HFFc6 (cell line): ENCODE data around the gene PSMB10. TPM values are rescaled to one million over a fixed set of nuclear protein-coding genes. Genes with fewer than 3 reads are reported as not detected.

Source experiments
- DNase-seq: peaks from one replicate; pipeline ENCODE4 v3.0.0-alpha.2; 2018
- H3K27ac Mint-ChIP-seq: 2 replicates; pipeline ENCODE4 v1.8.0; 2020; ENCODE audit warnings: mild to moderate bottlenecking, mixed read lengths
- H3K27me3 Mint-ChIP-seq: 2 replicates; pipeline ENCODE4 v1.8.0; 2021; ENCODE audit warnings: mild to moderate bottlenecking, moderate library complexity, mixed read lengths; ENCODE audit not compliant: insufficient read depth
- H3K36me3 Mint-ChIP-seq: 2 replicates; pipeline ENCODE4 v1.8.0; 2021; ENCODE audit warnings: low read depth, mixed read lengths
- H3K4me1 Mint-ChIP-seq: 2 replicates; pipeline ENCODE4 v1.8.0; 2020; ENCODE audit warnings: low read depth, mixed read lengths
- H3K4me3 Mint-ChIP-seq: 2 replicates; pipeline ENCODE4 v1.8.0; 2020; ENCODE audit warnings: mild to moderate bottlenecking, moderate library complexity, mixed read lengths
- H3K9me3 Mint-ChIP-seq: 2 replicates; pipeline ENCODE4 v1.8.0; 2020; ENCODE audit warnings: mild to moderate bottlenecking, mixed read lengths
- total RNA-seq, 6 experiments: library from RNA; stranded (reverse); fragmentation: NEBNext Ultra II Directional; extraction: Animal tissue kit (Norgen Biotek cat#: 25700); gene quantifications; 2 replicates in 1 of 6; 3 replicates in 5 of 6; pipeline ENCODE4 v1.2.3, GENCODE V29; 2021
- TF ChIP-seq, protein P1 (sequence below): fragments of 200-600 bp; sonication (generic); IDR thresholded peaks from 2 replicates; pipeline ENCODE4 v1.5.0; 2021; ENCODE audit warnings: antibody characterized with exemption, mild to moderate bottlenecking

PSMB10 gene
- total RNA-seq, 6 experiments from 2014 or later = 36.3 to 49.7 (median 40.0) TPM

DNA sequence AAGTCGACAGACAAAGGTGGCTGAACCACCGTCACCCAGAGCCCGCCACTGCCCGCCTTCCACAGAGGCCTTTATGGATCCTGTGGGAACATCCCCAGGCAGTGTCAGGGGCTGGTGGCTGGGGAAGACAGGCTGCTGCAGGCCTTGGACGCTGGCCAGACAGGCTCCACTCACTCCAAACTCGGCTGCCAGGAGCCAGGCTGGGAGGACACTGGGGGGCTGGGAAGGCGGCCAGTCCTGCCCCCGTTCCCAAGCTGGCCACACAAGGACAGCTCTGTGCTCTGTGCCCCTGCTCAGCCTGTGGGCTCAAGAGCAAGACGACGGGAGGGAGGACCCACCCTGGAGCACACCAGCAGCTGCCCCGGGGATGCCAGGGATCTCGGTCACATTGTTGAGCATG lies 14.8 kb upstream of the PSMB10 start:
- H3K27ac Mint-ChIP-seq = no peak overlapping the region
- H3K9me3 Mint-ChIP-seq = no peaks in the 10 kb centered on the region
- peaks cover 25% of the 10 kb centered on the region for H3K36me3 Mint-ChIP-seq
- no peak for DNase-seq
- TF ChIP-seq, protein P1, sequence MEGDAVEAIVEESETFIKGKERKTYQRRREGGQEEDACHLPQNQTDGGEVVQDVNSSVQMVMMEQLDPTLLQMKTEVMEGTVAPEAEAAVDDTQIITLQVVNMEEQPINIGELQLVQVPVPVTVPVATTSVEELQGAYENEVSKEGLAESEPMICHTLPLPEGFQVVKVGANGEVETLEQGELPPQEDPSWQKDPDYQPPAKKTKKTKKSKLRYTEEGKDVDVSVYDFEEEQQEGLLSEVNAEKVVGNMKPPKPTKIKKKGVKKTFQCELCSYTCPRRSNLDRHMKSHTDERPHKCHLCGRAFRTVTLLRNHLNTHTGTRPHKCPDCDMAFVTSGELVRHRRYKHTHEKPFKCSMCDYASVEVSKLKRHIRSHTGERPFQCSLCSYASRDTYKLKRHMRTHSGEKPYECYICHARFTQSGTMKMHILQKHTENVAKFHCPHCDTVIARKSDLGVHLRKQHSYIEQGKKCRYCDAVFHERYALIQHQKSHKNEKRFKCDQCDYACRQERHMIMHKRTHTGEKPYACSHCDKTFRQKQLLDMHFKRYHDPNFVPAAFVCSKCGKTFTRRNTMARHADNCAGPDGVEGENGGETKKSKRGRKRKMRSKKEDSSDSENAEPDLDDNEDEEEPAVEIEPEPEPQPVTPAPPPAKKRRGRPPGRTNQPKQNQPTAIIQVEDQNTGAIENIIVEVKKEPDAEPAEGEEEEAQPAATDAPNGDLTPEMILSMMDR = no peak
- no peaks in the 10 kb centered on the region for H3K4me1 Mint-ChIP-seq
- no peak overlapping the region for H3K4me3 Mint-ChIP-seq
- no peaks in the 10 kb centered on the region; the same call in 1 of the 2 replicates for H3K27me3 Mint-ChIP-seq

DNA sequence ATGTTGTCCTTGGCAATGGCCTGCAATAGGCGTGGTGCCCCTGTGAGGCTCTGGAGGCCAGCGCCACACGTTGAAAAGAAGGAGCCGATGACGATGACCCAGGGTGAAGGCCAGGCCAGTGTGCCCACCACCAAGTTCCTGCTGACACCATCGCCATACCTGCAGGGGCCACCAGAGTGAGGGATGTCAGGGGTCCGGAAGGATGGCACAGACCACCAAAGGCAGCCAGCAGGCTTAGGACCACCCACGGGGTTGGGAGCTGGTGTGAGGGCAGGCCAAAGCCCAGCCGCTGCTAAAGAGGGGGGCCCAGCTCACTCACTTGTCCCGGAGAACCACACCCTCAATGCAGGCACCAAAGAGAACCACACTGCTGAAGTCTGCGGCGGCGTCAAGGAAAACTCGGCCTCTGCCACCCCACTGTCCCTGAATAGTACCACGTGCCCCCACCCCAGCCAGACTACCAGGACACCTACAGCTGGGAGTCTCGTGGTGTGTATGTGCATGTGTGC lies 13.7 kb upstream of the PSMB10 start:
- Mint-ChIP-seq H3K27me3 (no peaks in the 10 kb centered on the region; the same call in 1 of the 2 replicates), H3K9me3 (no peaks in the 10 kb centered on the region), H3K4me1 (no peaks in the 10 kb centered on the region), H3K27ac (no peak overlapping the region), H3K36me3 (peaks cover 25% of the 10 kb centered on the region), H3K4me3 (no peak overlapping the region)
- DNase-seq = no peak
- TF ChIP-seq, protein P1 = no peak

DNA sequence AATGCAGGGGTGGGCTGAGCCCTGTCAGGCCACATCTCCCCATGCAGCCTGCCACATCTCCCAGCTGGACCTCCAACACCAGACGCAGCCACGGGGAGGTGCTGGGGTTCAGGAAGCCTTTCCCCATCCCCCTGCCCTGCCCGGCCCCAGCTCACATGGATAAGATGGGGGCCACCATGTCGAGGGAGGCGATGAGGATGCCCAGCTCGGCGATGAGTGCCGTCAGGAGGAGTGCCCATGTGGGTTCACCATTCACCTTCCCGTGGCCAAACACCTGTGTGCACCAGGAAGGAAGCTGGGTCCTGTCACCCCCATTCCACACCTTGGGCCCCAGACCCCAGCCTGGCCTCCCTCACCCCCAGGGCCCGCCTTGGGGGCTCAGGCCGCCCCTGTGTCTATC lies 13.0 kb upstream of the PSMB10 start:
- no peaks in the 10 kb centered on the region for H3K4me1 Mint-ChIP-seq
- H3K27me3 Mint-ChIP-seq = no peaks in the 10 kb centered on the region; the same call in 1 of the 2 replicates
- H3K9me3 Mint-ChIP-seq = no peaks in the 10 kb centered on the region
- H3K4me3 Mint-ChIP-seq = no peak overlapping the region
- H3K27ac Mint-ChIP-seq = no peak overlapping the region
- TF ChIP-seq, protein P1 = no peak
- peaks cover 25% of the 10 kb centered on the region for H3K36me3 Mint-ChIP-seq
- DNase-seq = no peak

DNA sequence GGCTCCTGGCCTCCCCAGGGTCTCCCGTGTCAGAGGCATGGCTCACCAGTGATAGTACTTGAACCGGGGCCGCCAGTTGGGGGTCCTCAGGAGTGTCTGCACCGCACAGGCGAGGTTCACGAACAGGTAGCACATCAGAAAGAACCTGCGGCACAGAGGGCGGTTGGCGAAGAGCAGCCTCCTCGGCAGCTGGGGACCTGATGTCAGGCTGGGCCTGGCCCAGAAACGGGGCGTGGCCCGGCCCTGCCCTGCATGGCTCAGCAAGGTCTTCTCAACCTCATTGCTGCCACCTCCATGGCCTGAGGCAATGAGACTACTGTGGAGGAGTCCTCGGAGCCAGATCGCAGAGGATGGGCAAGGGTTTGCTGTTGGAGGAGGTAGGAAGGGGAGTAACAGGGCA lies 11.4 kb upstream of the PSMB10 start:
- H3K4me3 Mint-ChIP-seq = no peak overlapping the region
- DNase-seq = no peak

DNA sequence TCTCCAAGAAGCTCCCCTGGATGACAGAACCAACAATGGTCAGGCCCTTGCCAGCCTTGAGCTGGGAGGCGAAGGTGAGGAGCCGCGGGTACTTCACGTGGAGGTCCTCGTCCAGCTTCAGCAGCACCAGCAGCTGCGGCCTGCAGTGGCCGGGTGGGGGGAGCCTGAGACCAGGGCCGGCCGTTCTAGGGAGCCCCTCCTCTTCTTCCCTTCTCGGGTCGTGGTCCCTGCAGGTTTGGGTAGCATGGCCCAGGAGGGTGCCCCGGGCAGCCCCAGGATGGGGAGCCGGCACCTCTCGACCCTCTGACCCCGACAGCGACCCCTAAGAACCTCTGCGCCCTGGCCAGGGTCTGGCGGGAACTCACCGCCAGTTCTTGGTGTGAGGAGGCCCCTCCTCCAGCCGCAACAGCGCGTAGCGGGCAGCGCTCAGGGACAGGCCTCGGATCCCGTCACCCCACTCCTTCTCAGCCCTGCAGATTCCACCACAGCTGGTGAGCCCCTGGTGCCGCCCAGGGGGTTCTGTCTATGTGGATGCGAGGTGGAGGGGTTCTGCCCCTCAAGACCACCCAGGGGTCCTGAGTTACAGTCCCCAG lies 10.4 kb upstream of the PSMB10 start:
- H3K4me1 Mint-ChIP-seq = no peaks in the 10 kb centered on the region

More for the DNA sequence above, 11.4 kb upstream of the PSMB10 start:
- Mint-ChIP-seq H3K27ac (no peak overlapping the region), H3K36me3 (peaks cover 14% of the 10 kb centered on the region), H3K4me1 (no peaks in the 10 kb centered on the region), H3K9me3 (no peaks in the 10 kb centered on the region), H3K27me3 (no peaks in the 10 kb centered on the region; the same call in none of the 2 replicates)
- TF ChIP-seq, protein P1 = no peak

More for the DNA sequence above, 10.4 kb upstream of the PSMB10 start:
- Mint-ChIP-seq H3K36me3 (peaks cover 13% of the 10 kb centered on the region), H3K4me3 (no peak overlapping the region), H3K9me3 (no peaks in the 10 kb centered on the region), H3K27me3 (peaks cover 2% of the 10 kb centered on the region), H3K27ac (no peak overlapping the region)
- DNase-seq = no peak
- TF ChIP-seq, protein P1 = no peak
